SK-N-SH (cell line): Measurements from ENCODE around the gene OR2Y1.

ENCODE experiments used
- CTCF ChIP-seq: fragments of 200-600 bp; sonication (generic); IDR thresholded peaks from 2 replicates; pipeline ENCODE4 v1.6.1; 2017; ENCODE audit warnings: antibody characterized with exemption, mild to moderate bottlenecking, moderate library complexity
- EZH2phosphoT487 ChIP-seq: fragments of 200-600 bp; sonication (generic); IDR thresholded peaks from 2 replicates; pipeline ENCODE4 v1.6.1; 2017; ENCODE audit warnings: low read depth, mixed run types, mild to moderate bottlenecking, antibody characterized with exemption, moderate library complexity, borderline replicate concordance
- RCOR1 ChIP-seq: fragments of 150-350 bp; IDR thresholded peaks from 2 replicates; pipeline ENCODE4 v1.6.1; 2017; ENCODE audit warnings: antibody characterized with exemption, low read length
- TF ChIP-seq, protein P1 (sequence below): IDR thresholded peaks from 2 replicates; pipeline ENCODE4; 2012

GRCh38 chr5:180769821-180770220, 30.0 kb upstream of the OR2Y1 start:
- TF ChIP-seq CTCF (no peak), EZH2phosphoT487 (no peak), RCOR1 (no peak)
- TF ChIP-seq, protein P1, sequence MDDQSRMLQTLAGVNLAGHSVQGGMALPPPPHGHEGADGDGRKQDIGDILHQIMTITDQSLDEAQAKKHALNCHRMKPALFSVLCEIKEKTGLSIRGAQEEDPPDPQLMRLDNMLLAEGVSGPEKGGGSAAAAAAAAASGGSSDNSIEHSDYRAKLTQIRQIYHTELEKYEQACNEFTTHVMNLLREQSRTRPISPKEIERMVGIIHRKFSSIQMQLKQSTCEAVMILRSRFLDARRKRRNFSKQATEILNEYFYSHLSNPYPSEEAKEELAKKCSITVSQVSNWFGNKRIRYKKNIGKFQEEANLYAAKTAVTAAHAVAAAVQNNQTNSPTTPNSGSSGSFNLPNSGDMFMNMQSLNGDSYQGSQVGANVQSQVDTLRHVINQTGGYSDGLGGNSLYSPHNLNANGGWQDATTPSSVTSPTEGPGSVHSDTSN, result no peak
